ENCODE data around the gene PLEKHG1. TPM values are rescaled to one million over a fixed set of nuclear protein-coding genes. Genes with fewer than 3 reads are reported as not detected.

PLEKHG1 gene
- total RNA-seq, 1 experiment from 2014 or later, result 2.7 TPM

DNA sequence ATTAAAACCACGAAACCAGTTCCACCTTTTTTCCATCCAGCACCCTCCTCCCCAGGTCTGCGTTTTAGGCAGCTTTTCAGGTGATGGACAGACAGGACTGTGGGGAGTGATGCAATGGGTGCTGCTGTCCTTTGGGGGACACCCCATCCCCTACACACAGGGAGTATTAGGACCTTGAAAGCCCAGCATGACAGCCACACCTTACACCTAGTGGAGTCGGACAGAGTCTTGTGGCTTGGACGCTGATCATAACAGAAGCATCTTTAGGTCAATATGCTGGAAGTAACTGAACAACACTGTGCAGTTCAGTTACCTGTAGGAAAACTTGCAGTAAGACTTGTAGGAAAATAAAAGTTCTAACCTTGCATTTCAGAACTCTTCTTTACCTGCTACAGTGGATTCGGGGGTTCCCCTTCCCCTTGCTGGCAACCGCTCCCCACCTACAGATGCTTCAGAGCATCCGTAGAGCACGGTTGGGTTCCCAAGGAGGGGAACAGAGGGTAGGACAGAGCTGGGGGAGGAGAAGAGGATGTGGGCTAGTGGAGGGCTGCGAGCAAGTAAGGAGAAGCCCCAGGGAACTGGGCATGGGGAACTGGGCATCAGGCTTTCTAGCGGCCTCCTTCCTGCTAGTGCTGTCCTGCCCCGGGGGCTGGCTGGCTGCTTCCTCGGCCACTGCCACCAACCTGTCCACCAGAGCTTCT is 31.7 kb downstream of the PLEKHG1 start (continued):
- TF ChIP-seq ZNF512 (CRISPR knock-in tag; IDR thresholded peaks at IDR 0.05; ENCODE audit: borderline replicate concordance), result no peak
- TF ChIP-seq, protein P1, sequence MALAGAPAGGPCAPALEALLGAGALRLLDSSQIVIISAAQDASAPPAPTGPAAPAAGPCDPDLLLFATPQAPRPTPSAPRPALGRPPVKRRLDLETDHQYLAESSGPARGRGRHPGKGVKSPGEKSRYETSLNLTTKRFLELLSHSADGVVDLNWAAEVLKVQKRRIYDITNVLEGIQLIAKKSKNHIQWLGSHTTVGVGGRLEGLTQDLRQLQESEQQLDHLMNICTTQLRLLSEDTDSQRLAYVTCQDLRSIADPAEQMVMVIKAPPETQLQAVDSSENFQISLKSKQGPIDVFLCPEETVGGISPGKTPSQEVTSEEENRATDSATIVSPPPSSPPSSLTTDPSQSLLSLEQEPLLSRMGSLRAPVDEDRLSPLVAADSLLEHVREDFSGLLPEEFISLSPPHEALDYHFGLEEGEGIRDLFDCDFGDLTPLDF (CRISPR knock-in tag; IDR thresholded peaks at IDR 0.05), result no peak

DNA sequence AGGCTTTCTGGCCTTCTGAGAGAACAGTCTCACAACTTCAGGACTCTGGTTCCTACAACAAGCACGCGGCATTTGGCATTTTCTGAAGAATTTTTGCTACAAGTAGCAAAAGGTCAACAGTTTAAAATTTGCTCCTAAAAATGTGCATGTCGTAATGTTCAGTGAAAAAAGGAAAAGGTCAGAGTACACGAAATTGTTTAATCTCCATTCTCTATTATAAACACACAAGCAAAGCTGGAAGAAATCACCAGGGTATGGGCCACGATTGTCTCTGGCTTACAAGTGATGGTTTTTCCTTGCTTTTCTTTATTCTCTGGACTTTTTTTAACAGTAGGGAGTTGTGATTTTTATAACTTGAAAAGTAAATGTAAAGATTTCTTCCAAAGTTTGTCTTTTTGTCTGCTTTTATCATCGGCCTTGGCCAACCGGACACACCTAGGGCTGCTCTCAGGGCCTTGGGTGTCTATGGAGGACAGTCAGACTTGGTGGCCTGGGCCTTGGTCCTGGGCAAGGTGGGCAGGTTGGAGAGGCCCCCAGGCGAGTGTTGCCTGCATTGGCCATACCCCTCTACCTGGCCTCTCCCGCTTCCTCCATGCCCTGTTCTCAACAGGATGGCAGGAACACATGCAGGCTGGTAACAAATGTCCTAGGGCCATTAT is 32.4 kb downstream of the PLEKHG1 start:
- no peaks in the 10 kb centered on the region for H3K27me3 Mint-ChIP-seq (ENCODE audit: low read depth)
- no peak overlapping the region for H3K4me3 Mint-ChIP-seq
- TF ChIP-seq PREB (CRISPR knock-in tag; IDR thresholded peaks at IDR 0.05; ENCODE audit: borderline replicate concordance) (no peak), TEAD1 (CRISPR knock-in tag; IDR thresholded peaks at IDR 0.05) (no peak), CDX4 (CRISPR knock-in tag; IDR thresholded peaks at IDR 0.05; ENCODE audit: borderline replicate concordance) (no peak), CREB1 (CRISPR knock-in tag; IDR thresholded peaks at IDR 0.05) (no peak), ATF3 (CRISPR knock-in tag; conservative IDR thresholded peaks at IDR 0.05) (no peak), HMGA2 (CRISPR knock-in tag; IDR thresholded peaks at IDR 0.05) (no peak), ESRRA (CRISPR knock-in tag; IDR thresholded peaks at IDR 0.05; ENCODE audit: borderline replicate concordance) (no peak), GTF2I (CRISPR knock-in tag; conservative IDR thresholded peaks at IDR 0.05) (no peak)
- TF ChIP-seq, protein P2, sequence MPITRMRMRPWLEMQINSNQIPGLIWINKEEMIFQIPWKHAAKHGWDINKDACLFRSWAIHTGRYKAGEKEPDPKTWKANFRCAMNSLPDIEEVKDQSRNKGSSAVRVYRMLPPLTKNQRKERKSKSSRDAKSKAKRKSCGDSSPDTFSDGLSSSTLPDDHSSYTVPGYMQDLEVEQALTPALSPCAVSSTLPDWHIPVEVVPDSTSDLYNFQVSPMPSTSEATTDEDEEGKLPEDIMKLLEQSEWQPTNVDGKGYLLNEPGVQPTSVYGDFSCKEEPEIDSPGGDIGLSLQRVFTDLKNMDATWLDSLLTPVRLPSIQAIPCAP (CRISPR knock-in tag; IDR thresholded peaks at IDR 0.05), result no peak
- ChIA-PET CTCF (interaction anchor here (1.4 kb wide), 1 partner anchor 236 kb away, joined by 3 read pairs; no protein-coding TSS in a partner anchor), POLR2A (no interaction called here)
- H3K4me1 Mint-ChIP-seq, result peaks cover 6% of the 10 kb centered on the region
- H3K9me3 Mint-ChIP-seq, result no peaks in the 10 kb centered on the region
- H3K27ac Mint-ChIP-seq, result no peak overlapping the region
- ATAC-seq (no peak), DNase-seq (ENCODE audit: low spot score) (no peak)
- H3K36me3 Mint-ChIP-seq, result no peaks in the 10 kb centered on the region

- ChIA-PET CTCF (interaction anchor here (1.4 kb wide), 1 partner anchor 237 kb away, joined by 3 read pairs; no protein-coding TSS in a partner anchor), POLR2A (no interaction called here)
- DNase-seq (ENCODE audit: low spot score) (no peak), ATAC-seq (no peak)
- H3K4me3 Mint-ChIP-seq, result no peak overlapping the region
- H3K9me3 Mint-ChIP-seq, result no peaks in the 10 kb centered on the region
- no peak overlapping the region for H3K27ac Mint-ChIP-seq
- H3K27me3 Mint-ChIP-seq (ENCODE audit: low read depth), result no peaks in the 10 kb centered on the region
- peaks cover 6% of the 10 kb centered on the region for H3K4me1 Mint-ChIP-seq
- H3K36me3 Mint-ChIP-seq, result no peaks in the 10 kb centered on the region
- TF ChIP-seq RELA (CRISPR knock-in tag; IDR thresholded peaks at IDR 0.05; ENCODE audit: borderline replicate concordance) (no peak), GABPB1 (CRISPR knock-in tag; IDR thresholded peaks at IDR 0.05) (no peak), CDX4 (CRISPR knock-in tag; IDR thresholded peaks at IDR 0.05; ENCODE audit: borderline replicate concordance) (no peak), ESRRA (CRISPR knock-in tag; IDR thresholded peaks at IDR 0.05; ENCODE audit: borderline replicate concordance) (no peak), FOXP4 (CRISPR knock-in tag; IDR thresholded peaks at IDR 0.05) (no peak), ZNF263 (CRISPR knock-in tag; IDR thresholded peaks at IDR 0.05; ENCODE audit: low read depth) (no peak), GTF2I (CRISPR knock-in tag; conservative IDR thresholded peaks at IDR 0.05) (no peak)
- TF ChIP-seq, protein P3, sequence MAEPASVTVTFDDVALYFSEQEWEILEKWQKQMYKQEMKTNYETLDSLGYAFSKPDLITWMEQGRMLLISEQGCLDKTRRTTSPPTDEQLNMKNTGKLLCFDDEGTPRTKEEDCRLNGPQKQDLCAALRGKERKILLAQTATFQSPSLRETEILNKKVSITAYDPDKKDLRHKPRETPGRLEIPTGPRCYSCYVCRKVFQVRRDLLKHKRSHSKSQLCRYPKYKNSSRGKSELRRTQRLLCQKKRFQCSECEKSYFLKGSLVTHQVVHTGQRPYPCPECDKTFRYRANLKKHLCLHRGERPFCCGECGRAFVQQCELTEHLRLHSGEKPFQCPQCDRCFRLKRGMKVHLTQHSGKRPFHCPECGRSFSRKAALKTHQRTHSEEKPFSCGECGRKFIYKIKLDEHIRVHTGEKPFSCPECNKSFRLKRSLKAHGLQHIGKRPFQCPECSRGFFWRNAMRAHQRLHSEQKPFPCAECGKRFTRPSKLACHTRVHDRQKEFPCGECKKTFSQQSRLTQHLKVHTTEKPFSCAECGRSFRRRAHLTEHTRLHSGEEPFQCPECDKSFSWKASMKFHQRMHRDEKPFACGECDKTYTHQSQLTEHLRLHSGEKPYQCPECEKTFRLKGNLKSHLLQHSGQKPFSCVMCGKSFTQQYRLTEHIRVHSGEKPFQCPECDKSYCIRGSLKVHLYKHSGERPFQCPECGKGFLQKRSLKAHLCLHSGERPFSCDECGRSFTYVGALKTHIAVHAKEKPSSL (CRISPR knock-in tag; conservative IDR thresholded peaks at IDR 0.05), result no peak
- TF ChIP-seq, protein P4, sequence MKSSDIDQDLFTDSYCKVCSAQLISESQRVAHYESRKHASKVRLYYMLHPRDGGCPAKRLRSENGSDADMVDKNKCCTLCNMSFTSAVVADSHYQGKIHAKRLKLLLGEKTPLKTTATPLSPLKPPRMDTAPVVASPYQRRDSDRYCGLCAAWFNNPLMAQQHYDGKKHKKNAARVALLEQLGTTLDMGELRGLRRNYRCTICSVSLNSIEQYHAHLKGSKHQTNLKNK (CRISPR knock-in tag; IDR thresholded peaks at IDR 0.05), result no peak
Observed at GRCh38 chr6:150632785-150633485, 33.2 kb downstream of the PLEKHG1 start.

Measured in WTC11 (cell line).